Measurements from ENCODE around the gene SYT2.
A peak's percentile ranks its signal among the peaks of the same experiment; 100 is the strongest.

The SYT2 gene

DNA sequence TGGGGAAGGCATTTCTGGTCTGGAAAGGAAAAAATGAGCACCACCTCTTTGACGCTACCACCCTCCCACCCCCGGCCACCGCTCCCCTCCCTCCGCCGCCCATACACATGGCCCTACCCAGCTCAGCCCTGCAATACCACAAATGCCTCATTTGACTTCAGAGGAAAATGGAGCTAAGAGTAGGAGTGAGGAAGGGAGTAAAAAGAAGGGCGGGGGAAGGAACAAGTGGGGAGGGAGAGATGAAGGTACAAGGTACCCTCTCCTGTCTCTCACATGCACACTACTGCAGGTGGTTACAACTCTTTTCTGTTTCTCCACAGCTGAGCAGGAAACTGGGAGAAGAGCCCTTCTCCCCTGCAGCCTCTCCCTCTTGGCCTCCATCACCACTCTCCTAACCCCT, 7.1 kb downstream of the SYT2 start:
- no peak for DNase-seq

DNA sequence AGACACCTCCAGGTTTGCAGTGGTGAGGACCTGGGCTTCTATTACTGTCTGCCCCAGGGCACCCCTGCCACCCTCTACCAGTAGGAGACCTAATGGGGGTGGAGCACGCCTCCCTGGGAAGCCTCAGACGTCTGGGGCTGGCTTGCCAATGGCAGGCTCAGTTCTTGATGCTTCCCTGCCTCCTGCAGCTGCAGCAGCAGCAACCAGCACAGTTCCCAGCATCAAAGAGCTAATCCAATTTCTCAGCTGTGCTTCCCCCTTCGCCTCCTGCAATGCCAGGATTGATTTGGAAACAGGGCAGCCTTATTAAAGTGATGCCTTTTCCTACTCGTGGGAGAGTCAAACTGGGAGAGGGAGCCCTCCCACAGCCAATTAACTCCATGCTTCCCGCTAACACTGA, 8.2 kb downstream of the SYT2 start:
- DNase-seq, result no peak

DNA sequence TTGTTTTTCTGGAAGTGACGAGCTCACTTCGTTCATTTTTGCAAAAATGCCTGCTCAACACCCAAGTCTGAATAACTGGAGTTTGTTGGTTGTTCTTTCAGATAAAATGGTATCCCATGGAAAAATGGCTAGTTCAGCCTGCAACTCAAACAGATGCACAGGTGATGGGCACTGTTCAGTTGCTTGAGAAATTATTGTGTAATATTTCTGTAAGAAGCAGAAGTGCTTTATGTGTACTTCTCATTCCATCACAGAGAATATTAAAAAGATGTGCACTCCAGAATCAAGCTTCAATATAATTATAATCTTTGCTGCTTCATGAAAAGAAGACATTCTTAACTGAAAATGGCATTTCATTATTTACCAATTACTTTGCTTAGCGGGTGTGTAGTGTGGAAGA, 9.1 kb downstream of the SYT2 start:
- no peak for DNase-seq

DNA sequence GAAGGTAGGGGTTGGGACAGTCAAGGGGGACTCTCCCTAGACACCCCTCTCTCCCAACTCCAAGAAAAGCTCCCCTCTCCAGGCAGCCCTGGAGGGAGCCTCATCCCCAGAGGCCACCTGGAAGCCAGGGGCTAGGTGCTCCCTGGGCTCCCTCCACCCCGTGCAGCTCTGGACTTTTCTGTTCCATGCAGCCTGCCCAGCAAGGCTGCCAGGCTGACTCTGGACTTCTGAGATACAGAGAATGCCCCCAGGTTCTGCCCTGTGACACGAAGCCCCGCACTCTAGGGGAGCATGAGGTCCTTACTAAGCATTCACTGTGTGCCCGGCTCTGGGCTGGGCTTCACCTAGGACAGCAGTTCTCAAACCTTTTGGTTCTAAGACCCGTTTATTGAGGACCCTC, 10.2 kb downstream of the SYT2 start:
- no peak for DNase-seq

DNA sequence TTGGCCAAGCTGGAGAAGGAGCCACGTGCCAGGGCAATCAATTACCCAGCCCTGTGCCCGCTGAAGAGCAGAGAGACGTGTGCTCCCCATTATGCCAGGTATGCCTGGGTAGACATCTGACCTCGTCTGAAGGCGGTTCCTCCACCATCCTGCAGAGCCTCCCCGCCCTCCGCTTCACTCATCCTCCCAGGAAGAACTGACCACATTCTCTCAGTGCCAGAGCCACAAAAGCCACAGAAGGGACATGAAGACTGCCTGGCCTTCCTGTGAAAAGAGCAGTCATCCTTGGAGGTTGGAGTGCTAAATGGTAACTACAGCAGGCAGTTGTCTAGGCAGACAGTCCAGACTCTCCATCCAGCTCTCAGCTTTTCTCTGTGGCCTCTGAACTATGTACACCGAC, 12.0 kb downstream of the SYT2 start:
- no peak for DNase-seq

DNA sequence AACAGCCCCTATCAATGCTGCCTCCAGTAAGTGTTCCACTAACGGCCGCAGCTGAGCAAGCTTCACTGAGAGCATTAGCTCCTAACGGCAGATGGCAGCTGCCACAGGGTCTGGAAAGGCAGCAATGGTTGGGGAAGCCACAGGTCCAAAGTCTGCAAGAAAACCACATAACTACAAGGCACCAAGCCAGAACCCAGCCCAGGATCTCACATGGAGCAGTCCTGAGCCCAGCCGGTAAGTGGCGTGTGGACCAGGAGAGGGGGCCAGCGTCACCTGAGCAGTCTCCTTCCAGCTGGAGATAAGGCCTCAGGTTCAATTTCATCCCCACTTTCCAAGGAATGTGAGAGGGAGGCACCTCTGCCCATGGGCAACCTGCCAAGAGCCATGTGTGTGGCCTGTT, 13.2 kb downstream of the SYT2 start:
- DNase-seq, result peak; percentile 28

DNA sequence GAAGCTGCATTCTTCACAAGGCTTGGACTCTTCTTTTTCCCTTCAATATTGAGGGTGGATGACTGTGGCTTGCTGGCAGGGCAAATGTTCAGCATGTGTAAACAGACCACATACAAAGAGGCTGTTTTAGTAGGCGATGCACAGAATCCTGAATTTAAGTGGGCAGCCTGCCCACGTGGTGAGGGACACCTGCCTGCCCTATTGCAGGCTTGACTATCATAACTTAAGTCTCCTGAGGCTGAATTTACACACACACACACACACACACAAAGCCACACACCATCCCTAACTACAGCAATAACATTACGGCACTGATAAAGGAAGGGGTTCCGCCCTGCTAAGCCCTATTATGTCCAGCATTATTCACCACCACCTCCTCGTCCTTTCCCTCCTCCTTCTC, 15.9 kb downstream of the SYT2 start:
- DNase-seq, result no peak

DNA sequence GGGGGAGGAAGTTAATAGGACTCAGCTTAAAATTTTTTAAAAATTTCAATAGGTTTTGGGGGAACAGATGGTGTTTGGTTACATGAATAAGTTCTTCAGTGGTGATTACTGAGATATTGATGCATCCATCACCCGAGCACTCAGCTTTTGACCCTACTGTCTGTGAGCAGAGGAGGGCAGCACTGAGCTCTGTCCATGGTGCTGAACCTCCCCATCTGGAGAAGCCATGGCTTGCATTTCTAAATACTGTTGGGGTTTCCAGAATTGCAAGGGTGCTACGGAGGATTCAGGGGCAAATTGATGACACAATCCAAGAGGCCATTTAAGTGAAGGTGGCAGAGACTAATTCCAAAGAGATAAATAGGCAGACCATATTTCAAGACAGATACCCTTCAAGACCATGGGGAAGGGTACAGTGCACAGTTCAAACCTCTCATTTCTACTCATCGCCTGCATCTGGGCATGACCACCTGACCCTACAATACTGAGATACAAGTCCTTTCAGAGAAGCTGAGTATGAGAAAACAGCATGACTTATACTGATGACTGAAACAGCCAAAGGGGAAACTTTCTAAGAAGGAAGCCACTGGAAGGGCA, 17.2 kb downstream of the SYT2 start:
- peak; percentile 22 for DNase-seq

DNA sequence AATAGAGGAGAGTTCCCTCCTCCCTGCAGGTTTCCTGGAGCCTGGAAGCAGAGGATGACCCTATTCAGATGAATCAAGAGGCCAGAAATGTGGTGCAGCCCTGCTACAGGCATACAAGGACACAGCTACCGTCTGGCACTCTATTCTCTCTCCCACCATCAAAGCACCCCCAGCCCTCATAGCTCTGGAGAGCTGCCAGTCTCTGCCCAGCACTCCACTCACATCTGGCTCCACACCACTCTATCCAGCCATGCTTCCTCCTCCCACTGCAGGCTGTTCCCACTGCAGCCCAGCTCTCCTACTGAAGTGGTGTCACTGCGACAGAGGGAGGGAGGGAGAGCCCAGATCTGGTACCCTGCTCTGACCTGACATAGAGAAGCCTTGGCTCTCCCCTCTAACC, 18.4 kb downstream of the SYT2 start:
- DNase-seq, result peak; percentile 20

DNA sequence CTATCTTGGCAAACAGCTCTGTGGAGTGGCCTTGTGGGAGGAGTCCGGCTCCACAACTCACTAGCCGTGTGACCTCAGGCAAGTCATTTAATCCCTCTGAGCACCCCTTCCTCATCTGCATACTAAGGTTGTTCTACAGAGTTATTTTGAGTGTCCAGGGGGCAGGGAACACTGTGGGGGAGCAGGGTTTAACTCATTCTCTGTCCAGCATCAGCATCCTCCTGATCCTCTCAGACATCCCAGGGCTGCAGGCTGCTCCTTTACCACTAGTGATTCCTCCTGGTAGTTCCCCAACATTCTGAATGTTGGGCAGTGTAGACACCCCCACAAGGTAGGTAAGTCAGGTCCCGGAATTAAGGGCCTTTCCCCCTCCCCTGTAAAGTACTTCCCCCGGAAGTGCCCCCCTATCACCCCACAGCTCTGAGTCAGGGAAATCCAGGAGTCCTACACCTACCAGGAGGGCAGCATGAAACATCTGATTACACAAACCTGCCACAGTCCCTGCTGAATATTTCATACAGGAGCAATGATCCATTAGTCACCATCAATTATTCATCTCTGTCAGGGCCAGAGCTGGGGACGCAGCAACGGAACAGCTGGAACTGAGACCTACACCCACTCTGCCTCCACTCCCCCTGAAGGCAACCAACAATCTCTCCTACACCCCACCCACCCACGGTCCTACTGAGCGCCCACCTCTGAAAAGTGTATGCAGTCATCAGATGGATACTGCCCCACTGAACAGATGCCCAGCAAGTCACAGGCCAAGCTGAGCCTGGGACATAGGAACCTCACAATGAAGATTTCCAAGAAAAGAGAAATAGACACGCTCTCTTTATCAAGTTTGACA, 20.5 kb downstream of the SYT2 start:
- no peak for DNase-seq

DNA sequence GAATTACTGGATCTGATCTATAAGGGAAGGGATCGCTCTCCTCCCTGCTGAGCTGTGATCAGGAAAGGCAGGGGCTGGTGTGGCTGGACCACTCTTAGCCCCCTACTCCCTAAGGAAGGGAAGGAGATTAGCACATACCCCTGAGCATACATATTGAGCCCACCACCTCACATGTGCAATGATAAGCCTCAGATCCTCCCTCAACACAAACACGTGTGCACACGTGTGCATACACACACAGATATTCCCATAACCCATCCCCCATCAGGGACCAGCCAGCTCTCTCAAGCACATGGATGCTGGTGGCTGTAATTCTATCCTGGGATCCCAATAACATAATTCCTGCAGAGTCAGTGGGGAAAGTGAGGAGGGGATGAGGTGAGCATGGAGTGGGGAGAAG, 21.2 kb downstream of the SYT2 start:
- DNase-seq, result no peak

DNA sequence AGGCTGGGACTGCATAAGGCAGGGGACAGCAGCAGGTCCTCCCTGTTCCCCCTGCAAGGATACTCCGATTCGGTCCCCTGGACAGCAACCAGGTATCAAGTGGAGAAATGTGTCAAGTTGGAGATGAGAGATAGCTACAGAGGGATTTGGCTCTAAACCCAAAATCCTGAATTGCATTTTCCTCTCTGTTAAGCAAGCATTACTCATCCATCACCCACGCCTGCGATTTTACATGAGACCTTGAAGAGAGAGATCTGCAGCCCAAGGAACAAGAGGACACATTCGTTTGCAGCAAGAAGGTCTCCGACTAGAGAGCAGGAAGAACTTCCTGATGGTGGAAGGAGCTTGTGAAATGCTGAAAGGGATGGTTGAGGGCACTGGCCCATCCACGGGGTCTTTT, 21.9 kb downstream of the SYT2 start:
- DNase-seq, result no peak

DNA sequence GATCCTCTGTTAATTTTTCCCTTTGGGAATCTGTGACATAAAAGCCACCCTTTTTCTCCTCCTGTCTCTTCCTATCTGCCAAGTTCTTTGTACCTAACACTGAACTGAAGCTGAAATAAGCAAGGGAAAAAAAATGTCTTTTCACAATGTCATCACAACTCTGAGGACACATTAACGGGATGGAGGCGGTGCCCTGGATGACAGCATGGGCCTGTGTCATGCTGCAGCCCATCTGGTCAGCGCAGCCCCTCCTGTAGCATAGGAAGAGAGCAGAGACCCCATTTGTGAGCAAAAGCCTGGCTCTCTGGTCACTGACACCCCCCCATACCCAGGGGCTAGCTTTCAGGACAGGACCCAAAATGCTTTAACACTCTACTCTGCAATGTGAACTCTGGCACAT, 22.5 kb downstream of the SYT2 start:
- no peak for DNase-seq

DNA sequence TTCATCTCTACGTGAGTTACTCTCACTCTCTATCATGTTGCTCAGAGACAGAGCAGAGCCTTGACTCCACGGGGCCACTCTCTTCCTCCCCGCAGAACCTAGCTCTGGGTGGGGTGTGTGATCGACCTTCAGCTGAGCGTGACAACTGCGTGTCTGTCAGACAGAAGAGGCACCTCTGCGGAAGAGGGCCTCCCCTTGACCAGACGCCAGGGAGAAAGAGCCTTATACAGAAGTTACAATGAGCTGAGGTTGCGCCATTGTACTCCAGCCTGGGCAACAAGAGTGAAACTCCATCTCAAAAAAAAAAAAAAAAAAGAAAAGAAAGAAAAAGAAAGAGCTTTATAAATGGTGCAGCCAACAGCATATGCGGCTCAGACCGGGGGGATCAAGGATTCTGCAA, 22.9 kb downstream of the SYT2 start:
- DNase-seq, result no peak

DNA sequence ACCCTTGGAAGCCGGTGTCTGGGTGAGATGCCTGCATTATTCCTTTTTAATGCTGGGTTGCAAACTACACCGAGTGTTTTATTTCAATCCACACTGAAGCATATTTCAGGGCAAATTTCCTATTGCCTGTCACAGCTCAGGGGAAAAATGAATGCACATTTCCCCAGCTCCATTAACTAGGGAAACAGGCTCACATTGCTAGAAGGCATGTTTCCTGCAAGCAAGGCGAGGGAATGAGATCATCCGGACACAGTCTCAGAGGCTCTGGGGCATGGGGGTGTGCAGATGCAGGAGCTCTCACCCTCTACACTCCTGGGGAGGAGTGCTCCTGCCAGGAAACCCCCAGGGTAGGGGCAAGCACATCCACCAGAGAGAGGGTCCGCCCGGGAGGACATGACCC, 24.6 kb downstream of the SYT2 start:
- no peak for DNase-seq

DNA sequence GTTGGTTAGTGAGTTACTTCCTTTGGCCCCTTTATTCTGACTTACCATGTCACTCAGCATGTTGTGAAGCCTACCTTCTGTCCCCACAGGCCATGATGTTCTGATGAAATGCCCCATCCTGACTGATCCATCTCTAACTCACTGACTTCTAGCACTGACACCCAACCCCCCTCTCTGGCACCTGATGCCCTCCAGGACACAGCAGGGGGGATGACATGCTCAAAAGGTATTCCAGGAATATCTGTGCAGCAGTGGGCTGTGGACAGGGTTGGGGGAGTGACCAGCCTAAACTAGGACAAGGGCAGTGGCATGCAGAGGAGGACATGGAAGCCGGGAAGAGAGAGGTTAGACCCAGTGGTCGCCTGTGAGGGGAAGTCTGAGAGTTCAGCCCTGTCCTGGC, 25.5 kb downstream of the SYT2 start:
- DNase-seq, result no peak

DNA sequence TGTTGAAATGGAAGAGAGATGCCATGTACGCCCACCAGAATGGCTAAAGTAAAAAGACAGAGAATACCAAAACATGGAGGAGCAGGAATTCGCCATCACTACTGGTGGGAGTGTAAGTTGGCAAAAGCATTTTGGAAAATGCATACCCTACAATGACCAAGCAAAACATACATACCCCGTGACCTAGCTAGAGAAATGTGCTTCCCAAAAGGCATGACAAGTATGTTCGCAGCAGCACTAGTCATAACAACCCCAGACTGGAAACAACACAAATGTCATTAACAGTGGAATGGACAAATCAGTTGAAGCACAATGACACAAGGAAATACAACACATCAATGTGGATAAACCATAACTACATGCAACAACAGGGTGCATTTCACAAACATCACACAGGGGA, 27.2 kb downstream of the SYT2 start:
- no peak for DNase-seq

DNA sequence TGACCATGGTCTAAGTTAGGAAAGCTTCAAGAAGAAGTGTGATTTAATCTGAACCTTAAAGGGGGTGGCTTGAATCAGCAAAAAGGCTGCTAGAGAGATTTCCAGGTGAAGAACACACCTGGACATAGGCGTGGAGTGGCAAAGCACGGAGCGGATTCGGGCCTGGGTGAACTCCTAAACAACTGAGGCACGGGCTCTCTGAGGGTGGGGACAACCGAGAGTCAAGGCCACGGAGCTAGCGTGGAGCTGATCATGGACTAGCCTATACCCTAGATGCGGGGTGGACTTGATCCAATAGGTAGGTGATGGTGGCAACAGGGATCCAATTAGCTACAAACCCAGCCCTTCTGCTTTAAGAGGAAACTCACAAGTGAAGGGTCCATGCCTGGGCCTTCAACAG, 27.8 kb downstream of the SYT2 start:
- no peak for DNase-seq

DNA sequence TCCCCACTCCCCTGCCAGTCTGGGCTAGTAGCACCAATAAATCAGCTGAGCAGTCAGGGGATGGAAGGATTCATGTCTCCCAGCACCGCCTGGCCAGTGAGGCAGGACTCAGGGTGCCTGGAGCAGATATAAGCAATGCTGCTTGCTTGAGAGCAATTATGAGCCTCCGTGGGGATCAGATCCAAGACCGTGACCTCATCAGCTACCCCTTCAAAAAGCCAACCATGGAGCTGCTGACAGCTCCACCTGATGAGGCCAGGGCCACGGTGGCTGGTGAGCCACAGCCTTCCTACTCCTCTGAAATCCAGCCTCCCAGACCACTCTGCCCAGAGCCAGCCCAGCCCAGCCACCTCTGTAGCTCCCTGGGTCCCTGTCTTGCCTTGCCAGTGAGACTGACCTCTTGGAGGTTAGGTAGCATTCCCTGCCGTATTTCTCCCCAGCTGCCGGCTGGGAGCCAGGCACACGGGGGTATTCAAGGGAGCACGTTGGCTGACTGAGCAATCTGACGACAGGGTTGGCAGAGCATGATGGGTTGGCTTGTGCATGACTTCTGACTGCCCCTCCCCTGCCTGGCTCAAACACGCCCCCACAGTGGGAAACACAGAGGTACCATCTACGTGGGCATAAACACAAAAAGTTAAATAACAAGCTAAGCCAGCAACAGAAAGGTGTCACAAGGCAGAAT, 28.4 kb downstream of the SYT2 start:
- no peak for DNase-seq

DNA sequence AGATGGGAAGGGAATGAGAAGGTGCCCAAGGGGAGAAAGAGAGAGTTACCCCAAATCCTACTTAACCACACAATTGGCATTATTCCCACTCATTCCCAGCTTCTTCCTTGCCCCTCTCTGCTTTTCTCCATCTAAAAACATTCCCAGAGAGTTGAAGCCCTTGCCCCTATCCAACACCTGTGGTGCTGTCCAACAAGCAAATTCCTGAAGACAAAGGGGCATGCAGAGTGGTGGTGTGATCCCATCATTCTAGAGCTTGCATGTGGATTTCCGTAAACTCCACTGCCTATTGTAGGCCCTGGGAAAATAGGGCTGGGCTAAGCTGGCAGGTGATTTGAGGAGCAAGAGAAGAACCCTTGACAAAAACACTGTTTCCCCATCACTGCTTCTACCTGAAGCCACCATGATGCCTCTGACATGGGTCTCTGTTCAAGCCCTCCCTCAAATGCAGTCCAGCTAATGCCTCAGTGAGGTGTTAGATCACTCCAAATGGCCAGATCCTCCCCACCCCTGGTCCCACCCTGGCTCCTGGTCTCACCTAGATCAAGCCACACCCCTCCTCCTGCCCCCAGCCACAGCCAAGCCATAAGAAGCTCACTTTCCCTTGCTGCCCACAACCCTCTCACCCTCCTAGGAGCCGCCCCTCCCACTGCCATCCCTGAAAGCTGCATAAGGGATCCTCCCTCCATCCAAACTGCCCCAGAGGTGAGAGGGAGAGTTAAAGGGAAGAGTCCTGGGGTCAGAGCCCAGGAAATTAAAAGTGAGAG, 29.5 kb downstream of the SYT2 start:
- no peak for DNase-seq

DNA sequence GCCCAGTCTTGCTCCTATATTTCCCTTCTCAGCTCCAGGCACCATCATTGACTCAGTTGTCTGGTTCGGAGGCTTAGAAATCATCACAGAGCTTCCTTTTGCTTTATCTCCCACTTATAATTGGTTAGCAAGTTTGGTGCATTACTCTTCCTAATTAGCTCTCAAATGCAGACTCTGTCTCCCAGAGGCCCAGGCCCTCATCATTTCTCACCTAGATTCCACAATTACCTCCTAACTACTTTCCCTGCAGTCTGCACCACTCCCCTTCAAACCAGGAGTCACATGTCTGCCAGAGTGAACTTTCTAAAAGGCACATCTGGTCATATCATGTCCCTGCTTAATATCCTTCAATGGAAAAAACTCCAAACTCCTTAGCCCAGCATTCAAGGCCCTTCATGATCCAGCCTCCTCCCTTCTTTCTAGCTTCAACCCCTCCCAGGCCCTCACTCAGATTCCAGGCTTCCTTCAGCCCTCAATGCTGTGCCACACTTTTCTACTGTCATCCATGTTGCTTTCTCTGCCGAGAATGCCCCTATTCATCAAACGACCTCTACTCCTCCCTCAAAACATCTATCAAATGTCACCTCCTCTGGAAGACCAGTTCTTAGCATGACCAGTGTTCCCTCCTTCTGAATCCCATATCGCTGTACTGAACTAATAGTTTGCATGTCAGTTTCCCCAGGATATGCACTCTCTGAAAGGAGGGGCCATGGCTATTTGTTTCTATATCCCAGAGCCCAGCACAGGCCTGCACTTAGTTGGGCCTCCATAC, 30.7 kb downstream of the SYT2 start:
- DNase-seq, result no peak

DNA sequence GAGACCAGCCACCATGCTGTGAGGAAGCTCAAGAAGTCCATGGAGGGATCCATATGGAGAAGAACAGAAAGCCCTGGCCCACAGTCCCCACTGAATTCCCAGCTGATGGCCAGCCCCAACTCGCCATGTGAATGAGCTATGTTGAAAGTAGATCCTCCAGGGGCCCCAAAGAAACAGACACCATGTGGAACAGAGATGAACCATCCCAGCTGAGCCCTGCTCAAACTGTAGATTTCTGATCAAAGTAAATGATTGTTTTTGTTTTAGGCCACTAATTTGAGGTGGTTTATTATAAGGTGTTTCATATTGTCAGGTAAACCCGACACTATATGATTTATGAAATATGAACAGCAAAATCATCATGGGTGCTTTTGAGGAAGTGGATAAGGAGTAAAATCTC, 32.8 kb downstream of the SYT2 start:
- DNase-seq, result no peak

DNA sequence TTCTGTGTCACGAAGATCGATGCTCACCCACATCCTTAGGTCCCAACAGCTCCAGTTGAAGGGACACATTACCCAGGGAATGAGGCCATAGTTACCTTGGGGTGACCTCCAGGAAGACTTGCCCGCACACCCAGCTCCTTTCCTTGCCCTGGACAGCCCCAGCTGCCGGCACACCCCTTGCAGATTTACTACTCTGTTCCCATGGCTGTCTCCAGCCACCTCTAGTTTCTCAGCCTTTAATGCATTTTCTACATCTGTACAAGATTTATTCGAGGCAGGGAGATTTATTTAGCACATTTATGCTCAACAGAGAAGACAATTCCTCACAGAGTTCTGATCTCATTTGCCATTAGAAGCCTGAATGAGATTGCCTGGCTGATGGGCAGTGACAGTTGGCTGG, 36.7 kb downstream of the SYT2 start:
- DNase-seq, result no peak
